SU-DHL-6 (cell line): Measurements from ENCODE around the gene MYOG.

Experiments
- EZH2phosphoT487 ChIP-seq: fragments of 200-600 bp; sonication (generic), shearing (Covaris generic); conservative IDR thresholded peaks from 2 replicates; pipeline ENCODE4 v1.6.1; 2018; ENCODE audit warnings: mild to moderate bottlenecking, antibody characterized with exemption, low read length, moderate library complexity, mixed read lengths
- TF ChIP-seq, protein P1 (sequence below): fragments of 200-600 bp; sonication (generic); IDR thresholded peaks from one replicate; pipeline ENCODE4 v1.5.1; 2017; ENCODE audit warnings: antibody characterized with exemption, mild to moderate bottlenecking, low read length, moderate library complexity; ENCODE audit not compliant: insufficient read depth, poor library complexity, severe bottlenecking

DNA sequence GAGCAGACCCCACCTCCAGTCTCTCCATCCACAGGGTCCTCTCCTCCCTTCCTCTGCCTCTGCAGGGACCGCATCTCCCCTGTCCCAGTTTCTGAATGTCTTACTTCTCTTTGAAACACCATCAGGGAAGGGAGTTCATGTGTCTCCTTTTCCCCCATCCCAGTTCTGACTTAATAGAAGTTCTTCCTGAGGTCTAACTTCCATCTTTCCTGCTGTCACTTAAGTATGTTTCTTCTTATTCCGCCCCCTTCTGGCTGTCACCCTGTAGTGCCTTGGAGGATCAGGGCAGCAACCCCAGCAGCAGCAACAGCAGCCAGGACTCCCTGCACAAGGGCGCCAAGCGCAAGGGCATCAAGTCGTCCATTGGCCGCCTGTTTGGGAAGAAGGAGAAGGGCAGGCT is 29.3 kb downstream of the MYOG start:
- TF ChIP-seq EZH2phosphoT487 = no peak
- TF ChIP-seq, protein P1, sequence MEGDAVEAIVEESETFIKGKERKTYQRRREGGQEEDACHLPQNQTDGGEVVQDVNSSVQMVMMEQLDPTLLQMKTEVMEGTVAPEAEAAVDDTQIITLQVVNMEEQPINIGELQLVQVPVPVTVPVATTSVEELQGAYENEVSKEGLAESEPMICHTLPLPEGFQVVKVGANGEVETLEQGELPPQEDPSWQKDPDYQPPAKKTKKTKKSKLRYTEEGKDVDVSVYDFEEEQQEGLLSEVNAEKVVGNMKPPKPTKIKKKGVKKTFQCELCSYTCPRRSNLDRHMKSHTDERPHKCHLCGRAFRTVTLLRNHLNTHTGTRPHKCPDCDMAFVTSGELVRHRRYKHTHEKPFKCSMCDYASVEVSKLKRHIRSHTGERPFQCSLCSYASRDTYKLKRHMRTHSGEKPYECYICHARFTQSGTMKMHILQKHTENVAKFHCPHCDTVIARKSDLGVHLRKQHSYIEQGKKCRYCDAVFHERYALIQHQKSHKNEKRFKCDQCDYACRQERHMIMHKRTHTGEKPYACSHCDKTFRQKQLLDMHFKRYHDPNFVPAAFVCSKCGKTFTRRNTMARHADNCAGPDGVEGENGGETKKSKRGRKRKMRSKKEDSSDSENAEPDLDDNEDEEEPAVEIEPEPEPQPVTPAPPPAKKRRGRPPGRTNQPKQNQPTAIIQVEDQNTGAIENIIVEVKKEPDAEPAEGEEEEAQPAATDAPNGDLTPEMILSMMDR = no peak
